K562 (cell line): ENCODE measurements around the gene TMEM214. TPM values are rescaled to one million over a fixed set of nuclear protein-coding genes. Genes with fewer than 3 reads are reported as not detected.

Experiments
- CREB3 ChIP-seq: fragments of 450-650 bp; conservative IDR thresholded peaks from 2 replicates; pipeline ENCODE4 v1.6.1; 2016; ENCODE audit warnings: missing genetic modification characterization, low read depth, mild to moderate bottlenecking, missing compliant biosample characterization, moderate library complexity
- HDAC6 ChIP-seq: IDR thresholded peaks from 2 replicates; pipeline ENCODE4 v1.6.1; 2012; ENCODE audit warnings: low read depth, mild to moderate bottlenecking, control low read depth, inconsistent platforms, low read length, moderate library complexity
- IRF9 ChIP-seq: fragments of 450-650 bp; IDR thresholded peaks from 2 replicates; pipeline ENCODE4 v1.6.1; 2016; ENCODE audit warnings: missing biosample characterization, missing genetic modification characterization
- MNT ChIP-seq, 2 experiments: fragments of 450-650 bp; conservative IDR thresholded peaks; 2 replicates each; pipeline ENCODE4 v1.6.1; 2017; ENCODE audit warnings: mild to moderate bottlenecking in 2 of 2, moderate library complexity in 2 of 2
- POLR2G ChIP-seq: fragments of 200-400 bp; formaldehyde crosslinking; IDR thresholded peaks from 2 replicates; pipeline ENCODE4 v1.6.1; 2017; ENCODE audit warnings: low read depth, mild to moderate bottlenecking, antibody characterized with exemption, low read length, moderate library complexity
- RBFOX2 ChIP-seq: fragments of 200-400 bp; formaldehyde crosslinking; IDR thresholded peaks from 2 replicates; pipeline ENCODE4 v1.6.1; 2017; ENCODE audit warnings: low read depth, mild to moderate bottlenecking, low read length, moderate library complexity
- TRIM24 ChIP-seq, 2 experiments: fragments of 450-650 bp; IDR thresholded peaks; 2 replicates each; pipeline ENCODE4 v1.6.1; 2016
- ZBTB26 ChIP-seq: fragments of 450-650 bp; formaldehyde crosslinking; IDR thresholded peaks from 2 replicates; pipeline ENCODE4 v1.4.0; 2022; ENCODE audit warnings: missing genetic modification characterization
- ZBTB40 ChIP-seq, 2 experiments: fragments of 450-650 bp in 1 of 2; sonication (generic) in 1 of 2; formaldehyde crosslinking in 1 of 2; IDR thresholded peaks; 2 replicates each; pipeline versions ENCODE4 v1.7.1 to v1.9.0; 2016 to 2022; ENCODE audit warnings: inconsistent platforms in 1 of 2, mild to moderate bottlenecking in 1 of 2, missing genetic modification reagents in 1 of 2
- ZFP30 ChIP-seq: fragments of 250-450 bp; sonication (Bioruptor Pico); IDR thresholded peaks from 2 replicates; pipeline ENCODE4 v1.8.0; 2022; ENCODE audit warnings: moderate library complexity, mild to moderate bottlenecking, inconsistent platforms, borderline replicate concordance
- ZNF134 ChIP-seq: fragments of 250-450 bp; sonication (Bioruptor Pico); conservative IDR thresholded peaks from 2 replicates; pipeline ENCODE4 v1.4.0; 2020
- ZNF507 ChIP-seq: conservative IDR thresholded peaks from 2 replicates; pipeline ENCODE4 v1.6.1; 2017; ENCODE audit warnings: missing genetic modification characterization, missing compliant biosample characterization
- polyA plus RNA-seq, 8 experiments: library from polyadenylated mRNA; depleted of rRNA in 4 of 8; stranded (reverse) in 5 of 8; unstranded in 3 of 8; fragments of >200 nt; fragmentation: Nextera tagmentation in 2 of 8; fragmentation: Illumina TruSeq in 1 of 8; extraction: Ambion mirVana in 2 of 8; extraction: Trizol in 1 of 8; gene quantifications; 2 replicates each; pipeline versions ENCODE4 v1.2.1 to v1.2.3, GENCODE V29; 2011 to 2014; ENCODE audit warnings: inconsistent platforms in 1 of 8, missing spikeins in 1 of 8
- total RNA-seq, 7 experiments: library from RNA; depleted of rRNA in 6 of 7; stranded (reverse); fragments of >200 nt in 6 of 7; fragmentation: Illumina TruSeq in 2 of 7; extraction: Trizol in 2 of 7; gene quantifications; 2 replicates each; pipeline versions ENCODE4 v1.2.1 to v1.2.3, GENCODE V29; 2011 to 2021; ENCODE audit warnings: low replicate concordance in 1 of 7

Gene TMEM214
- total and polyA plus RNA-seq, 9 of the 15 experiments (the other 6 are each of a cell fraction or from before 2014, with no cell fraction given) = 11.4 to 81.4 (median 44.1) TPM

GRCh38 chr2:26988058-26988860 is 44.5 kb upstream of the TMEM214 start (continued):
- TF ChIP-seq ZBTB40 (IDR thresholded peaks at IDR 0.05) (no peak), ZBTB40 (CRISPR knock-in tag; IDR thresholded peaks at IDR 0.05) (no peak), TRIM24 (IDR thresholded peaks at IDR 0.05) (no peak), ZBTB26 (no peak), ZNF134 (CRISPR knock-in tag) (no peak), POLR2G (no peak), RBFOX2 (no peak), HDAC6 (no peak), ZNF507 (no peak), CREB3 (tag) (no peak), MNT (conservative IDR thresholded peaks at IDR 0.05) (no peak), ZFP30 (CRISPR knock-in tag) (no peak), IRF9 (tag) (no peak)
